BLaER1 (cell line): ENCODE measurements around the gene CFAP251.
A peak's percentile ranks its signal among the peaks of the same experiment; 100 is the strongest.

Source experiments
- H3K27ac ChIP-seq: shearing (Covaris generic); formaldehyde crosslinking; 2 replicates; pipeline ENCODE4 v1.8.1; 2022
- H3K27me3 ChIP-seq: shearing (Covaris generic); formaldehyde crosslinking; 2 replicates; pipeline ENCODE4 v1.8.1; 2022
- H3K36me3 ChIP-seq: shearing (Covaris generic); formaldehyde crosslinking; 2 replicates; pipeline ENCODE4 v1.8.1; 2022
- H3K4me1 ChIP-seq: shearing (Covaris generic); formaldehyde crosslinking; 2 replicates; pipeline ENCODE4 v1.8.1; 2022
- H3K4me2 ChIP-seq: shearing (Covaris generic); formaldehyde crosslinking; 2 replicates; pipeline ENCODE4 v1.8.1; 2022
- H3K4me3 ChIP-seq: shearing (Covaris generic); formaldehyde crosslinking; 2 replicates; pipeline ENCODE4 v1.8.1; 2022
- H3K9ac ChIP-seq: shearing (Covaris generic); formaldehyde crosslinking; 2 replicates; pipeline ENCODE4 v1.8.1; 2022
- H3K9me3 ChIP-seq: shearing (Covaris generic); formaldehyde crosslinking; 2 replicates; pipeline ENCODE4 v1.8.1; 2022
- H4K20me1 ChIP-seq: shearing (Covaris generic); formaldehyde crosslinking; 2 replicates; pipeline ENCODE4 v1.8.1; 2022
- Cebpa-rat ChIP-seq: shearing (Covaris generic); IDR thresholded peaks from 2 replicates; pipeline ENCODE4 v1.8.1; 2022

Gene CFAP251

DNA sequence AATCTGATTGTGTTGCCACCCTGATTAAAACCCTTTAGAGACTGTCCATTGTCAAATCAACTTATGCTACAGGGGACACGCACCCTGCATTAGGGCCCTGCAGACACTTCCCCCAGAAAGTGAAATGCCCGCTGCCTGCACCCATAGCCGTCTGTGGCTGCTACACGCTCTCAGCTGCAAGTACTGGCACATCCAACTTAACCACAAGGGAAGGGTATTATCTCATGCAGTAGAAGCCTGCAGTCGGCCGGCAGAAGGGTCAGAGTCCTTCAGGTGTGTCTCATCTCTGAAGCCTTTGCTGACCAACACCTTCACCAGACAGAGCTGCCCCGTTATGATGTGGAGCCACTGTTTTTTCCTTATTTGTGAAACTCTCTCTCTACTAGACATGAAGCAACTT, 20.8 kb downstream of the CFAP251 start:
- Histone ChIP-seq H3K36me3 (peaks cover 13% of the 10 kb centered on the region; the same call in 1 of the 2 replicates), H3K4me2 (peak overlapping the region; percentile 53), H3K4me1 (peaks cover 71% of the 10 kb centered on the region), H3K9ac (no peak overlapping the region), H4K20me1 (no peaks in the 10 kb centered on the region), H3K27me3 (no peaks in the 10 kb centered on the region), H3K4me3 (no peak overlapping the region), H3K9me3 (peaks cover 13% of the 10 kb centered on the region), H3K27ac (no peak overlapping the region)
- no peak for TF ChIP-seq Cebpa-rat

DNA sequence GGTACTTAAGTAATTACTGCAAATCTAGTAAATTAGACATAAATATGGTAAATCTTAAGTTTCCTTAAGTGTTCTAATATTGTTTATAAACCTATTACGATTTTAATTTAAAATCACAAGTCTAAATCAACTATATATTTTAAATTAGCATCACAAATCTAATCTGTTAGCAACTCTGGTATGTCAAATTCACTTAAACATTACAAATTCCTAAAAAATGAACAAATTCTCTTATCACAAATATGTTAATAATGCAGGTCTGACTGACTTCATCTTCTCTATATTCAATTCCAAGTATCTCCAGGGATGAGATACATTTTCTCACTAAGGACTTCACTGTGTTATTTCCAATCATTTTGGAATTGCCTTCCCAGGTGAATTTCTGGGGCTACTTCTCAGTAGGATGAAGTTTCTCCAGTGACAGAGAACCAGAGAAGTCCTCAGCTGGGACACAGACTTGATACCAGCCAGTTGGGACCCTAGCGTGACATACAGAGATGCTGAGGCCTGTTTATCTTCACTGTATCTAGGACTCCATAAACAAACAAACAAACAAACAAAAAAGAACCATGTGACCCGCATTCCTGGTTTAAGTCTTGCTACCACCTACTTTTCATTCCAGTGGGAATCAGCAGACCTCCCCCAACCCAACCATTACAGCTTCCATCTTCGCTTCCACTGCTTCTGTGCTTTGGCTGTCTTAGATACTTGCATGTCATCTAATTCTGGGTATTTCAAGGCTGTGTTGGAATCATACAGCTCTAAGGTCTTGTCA, 21.8 kb downstream of the CFAP251 start:
- Histone ChIP-seq H3K36me3 (peaks cover 13% of the 10 kb centered on the region; the same call in 1 of the 2 replicates), H3K27me3 (no peaks in the 10 kb centered on the region), H4K20me1 (no peaks in the 10 kb centered on the region), H3K9me3 (peaks cover 13% of the 10 kb centered on the region), H3K4me1 (peaks cover 71% of the 10 kb centered on the region), H3K27ac (no peak overlapping the region), H3K9ac (no peak overlapping the region), H3K4me3 (no peak overlapping the region), H3K4me2 (no peak overlapping the region)
- no peak for TF ChIP-seq Cebpa-rat

DNA sequence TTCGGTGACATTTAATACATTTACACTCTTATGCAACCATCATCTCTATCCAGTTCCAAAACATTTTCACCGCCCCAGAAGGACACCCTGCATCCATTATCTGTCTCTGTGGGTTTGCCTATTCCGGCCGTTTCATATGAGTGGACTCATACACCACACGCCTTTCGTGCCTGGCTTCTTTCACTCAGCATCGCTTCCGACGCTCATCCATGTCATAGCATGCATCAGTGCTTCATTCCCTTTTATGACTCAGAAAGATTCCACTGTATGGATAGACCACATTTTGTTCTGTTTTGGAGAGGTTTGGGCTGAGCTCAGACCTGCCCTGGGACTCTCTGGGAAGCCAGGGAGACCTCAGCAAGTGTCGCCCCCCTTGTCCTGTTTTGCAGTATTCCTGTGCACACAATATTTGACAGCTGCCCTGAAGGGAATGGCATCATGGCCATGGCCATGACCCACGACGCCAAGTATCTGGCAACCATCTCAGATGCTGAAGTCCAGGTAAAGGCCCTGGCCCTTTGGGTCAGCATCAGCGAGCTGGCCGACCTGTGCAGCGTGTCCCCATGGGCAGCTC, 23.8 kb downstream of the CFAP251 start:
- Histone ChIP-seq H3K4me2 (peak overlapping the region; percentile 72), H3K36me3 (peaks cover 10% of the 10 kb centered on the region; the same call in 1 of the 2 replicates), H3K27me3 (no peaks in the 10 kb centered on the region), H3K27ac (no peak overlapping the region), H3K4me3 (no peak overlapping the region; the same call in 1 of the 2 replicates), H3K9ac (no peak overlapping the region), H3K9me3 (peaks cover 16% of the 10 kb centered on the region), H4K20me1 (no peaks in the 10 kb centered on the region), H3K4me1 (peaks cover 58% of the 10 kb centered on the region)
- no peak for TF ChIP-seq Cebpa-rat

DNA sequence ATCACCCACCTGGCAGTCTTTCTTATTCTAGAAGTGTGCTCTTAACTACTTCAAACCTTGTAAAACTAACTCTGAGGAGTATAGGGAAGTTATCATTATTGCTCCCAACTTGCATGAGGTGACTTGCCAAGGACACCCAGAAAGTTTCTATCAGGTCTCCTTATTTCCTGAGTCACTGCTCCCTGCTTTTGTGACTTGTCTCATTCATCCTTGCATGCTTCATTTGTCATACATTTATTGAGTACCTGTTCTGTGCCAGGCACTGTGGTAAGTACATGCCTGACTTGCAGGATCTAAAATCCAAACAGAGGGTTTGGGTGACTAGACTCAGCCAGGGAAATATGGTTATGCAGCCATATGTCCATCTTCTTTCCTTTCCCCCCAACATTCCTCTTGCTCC, 25.5 kb downstream of the CFAP251 start:
- H3K36me3 ChIP-seq, result no peaks in the 10 kb centered on the region
- H3K4me1 ChIP-seq, result peaks cover 42% of the 10 kb centered on the region
- H3K27me3 ChIP-seq, result no peaks in the 10 kb centered on the region
- no peak for TF ChIP-seq Cebpa-rat
- no peak overlapping the region for H3K4me2 ChIP-seq
- H3K9me3 ChIP-seq, result peaks cover 6% of the 10 kb centered on the region; the same call in 1 of the 2 replicates
- H3K27ac ChIP-seq, result no peak overlapping the region
- H4K20me1 ChIP-seq, result no peaks in the 10 kb centered on the region
- no peak overlapping the region for H3K4me3 ChIP-seq
- no peak overlapping the region for H3K9ac ChIP-seq

DNA sequence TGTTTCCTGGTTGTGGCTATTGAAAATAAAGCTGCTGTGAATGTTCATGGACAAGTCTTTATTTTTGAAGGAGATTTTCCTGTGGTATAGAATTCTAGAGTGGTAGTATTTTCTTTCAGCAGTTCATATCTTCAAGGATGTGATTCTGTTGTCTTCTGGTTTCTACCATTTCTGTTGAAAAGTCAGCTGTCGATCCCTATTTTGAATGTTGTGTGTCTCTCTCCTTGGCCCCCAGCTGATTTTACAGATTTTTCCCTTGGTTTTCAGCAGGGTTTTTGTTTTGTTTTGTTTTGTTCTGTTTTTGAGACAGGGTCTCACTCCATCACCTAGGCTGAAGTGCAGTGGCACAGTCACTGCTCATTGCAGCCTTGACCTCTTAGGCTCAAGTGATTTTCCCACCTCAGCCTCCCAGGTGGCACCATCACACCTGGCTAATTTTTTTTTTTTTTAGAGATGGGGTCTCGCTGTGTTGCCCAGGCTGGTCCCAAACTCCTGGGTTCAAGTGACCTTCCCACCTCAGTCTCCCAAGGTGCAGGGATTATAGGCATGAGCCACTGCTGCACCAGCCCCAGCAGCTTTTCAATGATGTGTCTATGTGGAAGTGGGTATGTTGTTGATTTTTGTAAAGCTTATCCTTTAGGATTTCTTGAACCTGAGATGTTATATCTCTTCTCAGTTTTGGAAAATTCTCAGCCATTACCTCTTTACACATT, 28.1 kb downstream of the CFAP251 start:
- Histone ChIP-seq H3K36me3 (no peaks in the 10 kb centered on the region), H3K9ac (no peak overlapping the region), H3K27me3 (no peaks in the 10 kb centered on the region), H3K4me2 (no peak overlapping the region), H3K4me1 (peaks cover 20% of the 10 kb centered on the region), H3K4me3 (no peak overlapping the region), H4K20me1 (no peaks in the 10 kb centered on the region), H3K9me3 (peaks cover 6% of the 10 kb centered on the region; the same call in 1 of the 2 replicates), H3K27ac (no peak overlapping the region)
- no peak for TF ChIP-seq Cebpa-rat

DNA sequence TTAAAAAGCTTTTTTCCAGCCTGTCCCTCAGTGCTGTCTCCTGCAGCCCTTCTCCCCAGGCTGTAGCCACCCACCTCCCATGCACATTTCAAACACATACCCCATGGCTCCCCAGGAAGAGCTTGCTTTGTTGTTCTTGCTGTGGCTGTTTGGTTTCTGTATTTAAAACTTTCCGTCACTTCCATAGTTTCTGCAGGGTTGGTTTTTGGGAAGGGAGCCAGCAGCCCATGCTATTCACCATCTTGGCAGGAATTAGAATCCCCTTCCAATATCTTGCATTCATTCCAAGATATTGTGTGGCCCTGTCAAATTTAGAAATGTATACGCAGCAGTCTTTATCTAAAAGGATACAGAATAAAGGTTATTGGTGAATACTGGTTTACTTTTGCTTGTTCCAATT, 29.6 kb downstream of the CFAP251 start:
- TF ChIP-seq Cebpa-rat, result no peak
- Histone ChIP-seq H3K36me3 (no peaks in the 10 kb centered on the region), H3K4me1 (peaks cover 5% of the 10 kb centered on the region), H3K9me3 (peaks cover 6% of the 10 kb centered on the region; the same call in 1 of the 2 replicates), H4K20me1 (no peaks in the 10 kb centered on the region), H3K4me2 (no peak overlapping the region), H3K9ac (no peak overlapping the region), H3K4me3 (no peak overlapping the region), H3K27ac (no peak overlapping the region), H3K27me3 (no peaks in the 10 kb centered on the region)

DNA sequence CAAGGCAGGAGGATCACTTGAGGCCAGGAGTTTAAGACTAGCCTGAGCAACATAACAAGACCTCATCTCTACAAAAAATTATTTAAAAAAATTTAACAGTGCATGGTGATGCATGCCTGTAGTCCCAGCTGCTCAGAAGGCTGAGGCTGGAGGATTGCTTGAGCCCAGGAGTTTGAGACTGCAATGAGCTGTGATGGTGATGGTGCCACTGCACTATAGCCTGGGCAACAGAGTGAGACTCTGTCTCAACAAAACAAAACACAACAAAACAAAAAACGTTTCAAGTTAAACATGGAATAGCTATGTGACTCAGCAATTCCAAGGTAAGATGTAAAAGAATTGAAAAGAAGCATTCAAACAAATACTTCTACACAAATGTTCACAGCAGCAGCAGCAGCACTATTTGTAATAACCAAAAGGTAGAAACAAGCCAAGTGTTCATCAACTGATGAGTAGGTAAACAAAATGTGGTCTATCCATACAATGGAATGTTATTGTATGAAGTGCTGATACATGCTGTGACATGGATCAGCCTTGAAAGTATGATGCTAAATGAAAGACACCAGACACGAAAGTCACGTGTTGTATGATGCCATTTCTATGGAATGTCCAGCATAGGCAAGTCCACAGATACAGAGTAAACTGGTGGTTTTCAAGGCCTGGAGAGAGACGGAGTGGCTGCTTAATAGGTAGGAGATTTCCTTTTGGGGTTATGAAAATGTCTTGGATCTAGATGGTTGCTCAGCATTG, 31.4 kb downstream of the CFAP251 start:
- Histone ChIP-seq H3K27me3 (no peaks in the 10 kb centered on the region), H3K4me3 (no peak overlapping the region), H3K4me1 (no peaks in the 10 kb centered on the region), H3K9me3 (peaks cover 6% of the 10 kb centered on the region; the same call in 1 of the 2 replicates), H3K36me3 (no peaks in the 10 kb centered on the region), H3K4me2 (no peak overlapping the region), H3K9ac (no peak overlapping the region), H3K27ac (no peak overlapping the region), H4K20me1 (no peaks in the 10 kb centered on the region)
- TF ChIP-seq Cebpa-rat, result no peak

DNA sequence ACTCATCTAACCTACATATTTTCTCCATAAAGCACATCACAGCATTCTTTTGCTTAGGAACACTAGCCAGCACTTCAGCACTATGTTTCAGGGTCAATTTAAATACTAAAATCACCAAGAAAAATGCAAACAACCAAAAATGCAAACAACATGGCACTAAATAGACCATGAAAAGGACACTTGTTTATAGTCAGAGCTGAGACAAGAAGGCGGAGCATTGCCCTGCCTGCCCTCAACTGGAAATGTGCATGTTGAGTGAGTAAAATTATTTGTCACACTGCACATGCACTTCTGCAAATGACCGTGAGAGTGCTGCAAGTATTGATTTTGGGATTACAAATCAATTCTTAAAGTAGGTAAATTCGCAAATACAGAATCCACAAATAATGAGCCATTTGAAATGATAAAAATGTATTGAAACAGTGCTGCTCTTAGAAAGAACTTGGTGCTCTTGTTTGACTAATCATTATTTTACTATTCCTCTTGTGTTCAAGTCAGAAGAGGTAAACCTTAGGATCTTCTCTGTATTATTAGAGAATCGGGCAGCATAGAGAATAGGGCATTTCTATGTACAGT, 34.8 kb downstream of the CFAP251 start:
- H3K27ac ChIP-seq, result no peak overlapping the region
- no peak overlapping the region for H3K9ac ChIP-seq
- H3K27me3 ChIP-seq, result no peaks in the 10 kb centered on the region
- no peak overlapping the region for H3K4me3 ChIP-seq
- H4K20me1 ChIP-seq, result no peaks in the 10 kb centered on the region
- no peaks in the 10 kb centered on the region for H3K9me3 ChIP-seq
- peaks cover 19% of the 10 kb centered on the region for H3K4me1 ChIP-seq
- no peaks in the 10 kb centered on the region for H3K36me3 ChIP-seq
- no peak overlapping the region for H3K4me2 ChIP-seq
- no peak for TF ChIP-seq Cebpa-rat

DNA sequence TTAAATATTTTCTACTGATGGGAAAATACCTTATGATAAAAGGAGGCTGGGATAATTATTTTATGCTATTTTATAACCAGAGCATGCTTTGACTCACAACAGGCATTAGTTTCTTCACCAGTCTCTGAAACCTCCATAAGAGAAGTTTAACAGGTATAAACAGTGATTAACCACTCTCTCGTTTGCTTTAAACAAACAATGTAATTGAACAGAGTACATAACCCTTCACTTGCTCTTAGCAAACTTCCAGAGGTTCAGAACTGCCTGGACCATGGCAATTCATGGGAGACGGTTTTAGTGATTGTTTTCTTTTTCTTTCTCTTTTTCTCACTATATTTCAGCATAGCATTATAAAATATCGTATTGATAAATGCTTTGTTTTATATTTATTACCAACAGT, 35.3 kb downstream of the CFAP251 start:
- Histone ChIP-seq H3K27ac (no peak overlapping the region), H4K20me1 (no peaks in the 10 kb centered on the region), H3K4me3 (no peak overlapping the region), H3K4me1 (peaks cover 24% of the 10 kb centered on the region), H3K9ac (no peak overlapping the region), H3K4me2 (no peak overlapping the region), H3K27me3 (no peaks in the 10 kb centered on the region), H3K36me3 (no peaks in the 10 kb centered on the region), H3K9me3 (no peaks in the 10 kb centered on the region)
- no peak for TF ChIP-seq Cebpa-rat
